Epithelial cell of proximal tubule (primary cell): ENCODE results near the gene SLCO4A1. TPM values are rescaled to one million over a fixed set of nuclear protein-coding genes. Genes with fewer than 3 reads are reported as not detected.
A peak's percentile ranks its signal among the peaks of the same experiment; 100 is the strongest.

Source experiments
- DNase-seq: peaks from one replicate; pipeline ENCODE4 v3.0.0-alpha.2; 2011; ENCODE audit warnings: low read depth
- H3K4me3 ChIP-seq: 2 replicates; pipeline ENCODE4 v1.5.1; 2011; ENCODE audit warnings: low read depth, mild to moderate bottlenecking, low read length
- total RNA-seq: library from RNA; depleted of rRNA; stranded (reverse); fragments of >200 nt; gene quantifications from 2 replicates; pipeline ENCODE4 v1.2.3, GENCODE V29; 2015
- TF ChIP-seq, protein P1 (sequence below): conservative IDR thresholded peaks from 2 replicates; pipeline ENCODE4 v1.5.1; 2012; ENCODE audit warnings: low read depth, mild to moderate bottlenecking, low read length

SLCO4A1 gene
- total RNA-seq, 1 donor from 2014 or later = 57.3 TPM

GRCh38 chr20:62603021-62603906 lies 39.0 kb upstream of the SLCO4A1 start:
- peak overlapping the region; percentile 54 for H3K4me3 ChIP-seq
- no peak for DNase-seq
- TF ChIP-seq, protein P1, sequence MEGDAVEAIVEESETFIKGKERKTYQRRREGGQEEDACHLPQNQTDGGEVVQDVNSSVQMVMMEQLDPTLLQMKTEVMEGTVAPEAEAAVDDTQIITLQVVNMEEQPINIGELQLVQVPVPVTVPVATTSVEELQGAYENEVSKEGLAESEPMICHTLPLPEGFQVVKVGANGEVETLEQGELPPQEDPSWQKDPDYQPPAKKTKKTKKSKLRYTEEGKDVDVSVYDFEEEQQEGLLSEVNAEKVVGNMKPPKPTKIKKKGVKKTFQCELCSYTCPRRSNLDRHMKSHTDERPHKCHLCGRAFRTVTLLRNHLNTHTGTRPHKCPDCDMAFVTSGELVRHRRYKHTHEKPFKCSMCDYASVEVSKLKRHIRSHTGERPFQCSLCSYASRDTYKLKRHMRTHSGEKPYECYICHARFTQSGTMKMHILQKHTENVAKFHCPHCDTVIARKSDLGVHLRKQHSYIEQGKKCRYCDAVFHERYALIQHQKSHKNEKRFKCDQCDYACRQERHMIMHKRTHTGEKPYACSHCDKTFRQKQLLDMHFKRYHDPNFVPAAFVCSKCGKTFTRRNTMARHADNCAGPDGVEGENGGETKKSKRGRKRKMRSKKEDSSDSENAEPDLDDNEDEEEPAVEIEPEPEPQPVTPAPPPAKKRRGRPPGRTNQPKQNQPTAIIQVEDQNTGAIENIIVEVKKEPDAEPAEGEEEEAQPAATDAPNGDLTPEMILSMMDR = no peak

DNA sequence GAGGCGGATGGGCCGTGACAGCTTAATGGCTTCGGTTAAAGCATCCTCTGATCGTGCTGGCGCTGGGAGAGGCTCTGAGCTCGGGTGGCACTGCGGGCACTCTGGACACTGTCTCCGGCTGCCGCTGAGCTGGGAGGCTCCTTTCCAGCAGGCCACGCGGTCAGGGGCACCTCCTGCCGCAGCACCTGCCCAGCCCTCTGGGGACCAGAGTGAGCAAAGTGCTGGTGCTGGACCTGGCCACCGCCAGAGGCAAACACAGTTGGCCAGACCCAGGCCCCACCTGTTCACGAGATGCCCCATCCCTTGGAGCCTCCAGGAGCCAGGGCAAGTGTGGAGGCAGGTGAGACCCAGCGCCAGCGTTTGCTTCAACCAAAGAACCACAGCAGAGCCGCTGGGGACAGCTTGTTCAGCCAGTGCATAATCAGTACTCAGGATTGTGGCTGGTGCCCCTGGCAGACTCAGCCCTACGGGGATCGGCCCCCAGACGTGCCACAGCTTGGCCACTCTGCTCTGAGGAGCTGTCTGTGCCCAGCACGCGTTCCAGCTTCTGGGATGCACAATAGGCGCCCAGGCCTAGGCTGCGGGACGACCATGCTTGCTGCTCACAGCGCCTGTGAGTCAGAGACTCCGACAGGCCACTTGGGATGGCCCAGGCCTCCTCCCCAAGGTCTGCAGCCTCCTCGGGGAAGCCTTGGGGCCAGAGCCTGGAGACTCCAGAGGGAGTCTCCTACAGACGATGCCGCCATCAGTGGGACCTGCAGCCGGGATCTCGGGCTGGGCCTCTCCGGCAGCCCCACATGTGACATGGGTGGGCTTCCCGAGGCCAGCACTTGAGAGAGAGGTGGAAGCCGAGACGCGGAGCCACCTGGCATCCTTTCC lies 38.2 kb upstream of the SLCO4A1 start:
- TF ChIP-seq, protein P1 = no peak
- H3K4me3 ChIP-seq = no peak overlapping the region
- no peak for DNase-seq

DNA sequence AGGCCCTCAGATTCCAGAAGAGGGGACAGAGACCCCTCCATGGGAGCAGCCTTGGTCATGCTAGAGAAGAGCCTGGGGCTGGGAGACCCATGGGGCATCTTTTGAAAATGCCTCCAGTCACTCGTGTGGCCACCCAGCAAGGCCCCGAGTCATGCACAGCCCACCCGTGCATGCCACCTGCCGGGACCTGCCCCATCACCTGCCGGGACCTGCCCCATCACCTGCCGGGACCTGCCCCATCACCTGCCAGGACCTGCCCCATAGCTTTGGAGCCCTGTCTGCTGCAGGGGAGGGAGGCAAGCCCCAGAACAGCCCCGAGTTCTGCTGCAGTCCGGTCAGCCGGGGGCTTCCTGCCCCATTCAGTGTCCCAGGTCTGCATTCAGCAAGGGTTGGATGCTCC lies 37.5 kb upstream of the SLCO4A1 start:
- no peak for DNase-seq
- TF ChIP-seq, protein P1 = no peak
- no peak overlapping the region for H3K4me3 ChIP-seq

- H3K4me3 ChIP-seq = no peak overlapping the region
- no peak for DNase-seq
- TF ChIP-seq, protein P1 = no peak
Measured at GRCh38 chr20:62605236-62605943, 36.9 kb upstream of the SLCO4A1 start.

DNA sequence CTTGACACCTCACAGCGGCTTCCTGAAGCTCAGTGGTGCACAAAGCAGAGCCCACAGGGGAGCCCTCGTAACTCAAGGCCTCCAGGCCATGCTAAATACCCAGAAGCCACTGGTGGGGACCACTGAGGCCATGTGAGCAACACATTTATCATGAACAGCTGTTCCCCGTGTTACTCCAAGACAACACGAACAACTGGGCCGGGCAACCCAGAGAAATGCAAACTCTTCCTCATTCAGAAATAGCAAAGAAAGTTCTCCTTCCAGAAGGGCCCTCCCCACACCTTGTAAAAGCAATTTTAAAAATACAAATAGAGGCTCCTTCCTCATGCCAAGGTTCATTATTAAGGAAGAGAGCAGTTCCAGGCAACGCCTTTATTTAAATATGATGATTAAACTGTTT lies 36.3 kb upstream of the SLCO4A1 start:
- TF ChIP-seq, protein P1 = no peak
- DNase-seq = no peak
- H3K4me3 ChIP-seq = no peak overlapping the region

DNA sequence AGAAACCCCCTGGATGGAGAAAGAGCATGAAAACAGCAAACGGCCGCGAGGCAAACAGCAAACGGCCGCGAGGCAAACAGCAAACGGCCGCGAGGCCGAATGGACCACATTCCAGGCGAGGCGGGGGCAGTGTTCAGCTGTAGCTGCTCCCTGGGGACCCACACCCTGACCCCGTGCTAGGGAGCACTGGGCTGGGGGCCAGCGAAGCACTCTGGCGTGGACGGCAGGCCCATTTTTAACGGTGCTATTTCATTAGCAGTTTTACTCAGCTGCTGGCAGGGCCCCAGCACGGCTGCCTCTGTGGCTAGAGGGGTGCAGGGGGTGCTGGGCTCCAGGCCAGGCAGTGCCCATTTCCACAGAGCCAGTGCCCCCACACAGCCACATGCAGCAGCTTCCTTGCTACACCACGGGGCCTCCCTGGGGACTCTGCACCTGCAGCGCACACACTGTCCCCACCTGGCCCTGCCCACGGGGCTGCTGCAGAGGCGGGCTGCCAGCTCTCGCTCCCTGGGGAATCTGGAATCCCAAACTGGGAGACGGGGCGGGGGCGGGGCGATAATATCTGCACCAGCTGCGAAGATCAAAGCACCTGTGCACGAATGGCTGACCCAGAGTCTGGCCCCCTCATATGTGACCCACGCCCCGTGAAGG lies 35.6 kb upstream of the SLCO4A1 start:
- DNase-seq = no peak
- no peak overlapping the region for H3K4me3 ChIP-seq
- TF ChIP-seq, protein P1 = no peak
